ACC112 (cell line): ENCODE measurements around the gene PYGM.
"Not testable (repeated sequence)": the region's sequence is repeated elsewhere in the genome, so short reads cannot be mapped to it uniquely, and the experiment has no call there.

Experiments used
- H2AFZ ChIP-seq: fragments of 200-600 bp; sonication (generic); one replicate; pipeline ENCODE4 v1.6.0; 2017; ENCODE audit warnings: antibody characterized with exemption, low read length; ENCODE audit not compliant: unreplicated experiment
- H3K27ac ChIP-seq: fragments of 200-600 bp; sonication (generic); 2 replicates; pipeline ENCODE4 v1.5.1; 2014; ENCODE audit warnings: low read depth, mild to moderate bottlenecking, antibody characterized with exemption, low read length, moderate library complexity
- H3K27me3 ChIP-seq: fragments of 200-600 bp; sonication (generic); 2 replicates; pipeline ENCODE4 v1.6.1; 2014; ENCODE audit warnings: mild to moderate bottlenecking, antibody characterized with exemption, low read length, moderate library complexity, mixed read lengths; ENCODE audit not compliant: insufficient read depth
- H3K36me3 ChIP-seq: fragments of 200-600 bp; sonication (generic); 2 replicates; pipeline ENCODE4 v1.6.1; 2016; ENCODE audit warnings: mild to moderate bottlenecking, antibody characterized with exemption, low read length, moderate library complexity, mixed read lengths; ENCODE audit not compliant: insufficient read depth
- H3K4me1 ChIP-seq: fragments of 200-600 bp; sonication (generic); one replicate; pipeline ENCODE4 v1.6.1; 2016; ENCODE audit warnings: low read length, mixed read lengths; ENCODE audit not compliant: insufficient read depth, unreplicated experiment, control insufficient read depth
- H3K4me3 ChIP-seq: fragments of 200-600 bp; sonication (generic); 2 replicates; pipeline ENCODE4 v1.5.1; 2014; ENCODE audit warnings: mild to moderate bottlenecking, low read depth, low read length
- H3K79me2 ChIP-seq: fragments of 200-600 bp; sonication (generic); one replicate; pipeline ENCODE4 v1.6.0; 2016; ENCODE audit warnings: low read length; ENCODE audit not compliant: control insufficient read depth, unreplicated experiment, insufficient read depth

The PYGM gene

GRCh38 chr11:64713781-64714363 lies 45.9 kb downstream of the PYGM start:
- Histone ChIP-seq H3K79me2 (no peaks in the 10 kb centered on the region), H3K36me3 (no peaks in the 10 kb centered on the region), H3K27ac (no peak overlapping the region), H3K4me1 (peaks cover 12% of the 10 kb centered on the region), H2AFZ (no peak overlapping the region), H3K4me3 (no peak overlapping the region), H3K27me3 (peaks cover 67% of the 10 kb centered on the region)

DNA sequence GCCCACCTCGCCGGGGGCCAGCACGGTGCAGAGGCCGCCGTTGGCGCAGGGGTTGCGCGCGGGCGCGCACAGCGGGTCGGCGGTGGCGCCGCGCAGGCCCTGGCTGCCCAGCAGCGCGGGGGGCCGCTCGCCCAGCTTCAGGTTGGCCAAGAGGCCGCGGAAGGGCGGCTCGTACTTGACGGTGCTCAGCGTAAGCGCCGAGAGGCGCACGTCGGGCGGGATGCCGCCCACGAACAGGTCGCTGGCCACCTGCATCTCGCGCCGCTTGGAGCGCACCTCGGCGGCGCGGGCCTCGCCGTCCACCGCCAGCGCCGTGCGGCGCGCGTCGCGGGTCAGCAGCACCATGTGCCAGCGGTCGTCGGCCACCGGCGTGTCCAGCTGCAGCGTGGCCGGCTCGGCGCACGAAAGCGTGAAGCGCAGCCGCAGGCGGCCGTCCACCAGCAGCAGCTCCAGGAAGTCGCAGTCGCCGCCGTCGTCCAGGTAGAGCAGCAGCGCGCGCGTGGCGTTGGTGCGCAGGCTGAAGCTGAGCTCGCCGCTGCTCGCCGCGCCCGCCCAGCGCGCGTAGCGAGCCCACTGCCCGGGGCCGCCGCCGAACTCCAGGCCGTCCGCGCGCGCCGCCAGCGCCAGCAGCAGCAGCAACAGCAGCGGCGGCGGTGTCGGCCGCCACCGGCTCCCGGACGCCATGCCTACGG lies 46.6 kb downstream of the PYGM start:
- H2AFZ ChIP-seq: no peak overlapping the region
- no peak overlapping the region for H3K27ac ChIP-seq
- no peaks in the 10 kb centered on the region for H3K36me3 ChIP-seq
- H3K4me3 ChIP-seq: no peak overlapping the region
- H3K27me3 ChIP-seq: peaks cover 68% of the 10 kb centered on the region
- H3K4me1 ChIP-seq: peaks cover 12% of the 10 kb centered on the region
- H3K79me2 ChIP-seq: no peaks in the 10 kb centered on the region

DNA sequence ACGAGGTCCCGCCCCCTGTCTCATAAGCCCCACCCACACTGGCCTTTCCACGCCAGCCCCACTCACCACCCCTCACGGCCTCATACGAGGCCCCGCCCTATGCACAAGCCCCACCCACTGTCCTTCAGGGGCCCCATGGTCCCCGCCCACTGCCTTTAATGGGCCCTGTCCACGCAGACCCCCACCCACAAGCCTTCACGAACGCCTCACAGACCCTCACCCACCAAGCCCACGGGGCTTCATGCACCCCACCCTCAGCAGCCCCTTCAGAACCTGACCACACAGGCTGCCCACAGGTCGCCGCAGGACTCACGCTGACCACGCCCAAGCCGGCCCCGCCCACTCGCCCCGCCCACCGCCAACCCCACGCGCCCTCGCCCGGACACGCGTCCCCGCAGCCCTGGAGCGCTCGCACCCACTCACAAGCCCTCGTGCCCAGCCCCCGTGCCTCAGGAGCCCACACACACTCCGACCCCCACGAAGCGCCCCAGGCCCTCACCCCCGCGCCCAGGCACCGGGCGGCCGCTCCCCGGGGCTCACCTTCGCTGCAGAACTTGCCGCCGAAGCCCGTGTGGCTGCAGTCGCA lies 47.3 kb downstream of the PYGM start:
- no peak overlapping the region for H3K4me3 ChIP-seq
- no peak overlapping the region for H2AFZ ChIP-seq
- no peaks in the 10 kb centered on the region for H3K79me2 ChIP-seq
- peaks cover 65% of the 10 kb centered on the region for H3K27me3 ChIP-seq
- H3K4me1 ChIP-seq: peaks cover 12% of the 10 kb centered on the region
- H3K27ac ChIP-seq: no peak overlapping the region
- no peaks in the 10 kb centered on the region for H3K36me3 ChIP-seq

GRCh38 chr11:64711956-64712362 lies 47.8 kb downstream of the PYGM start:
- Histone ChIP-seq H3K4me3 (no peak overlapping the region), H2AFZ (no peak overlapping the region), H3K79me2 (no peaks in the 10 kb centered on the region), H3K27me3 (peaks cover 59% of the 10 kb centered on the region), H3K36me3 (no peaks in the 10 kb centered on the region), H3K27ac (no peak overlapping the region), H3K4me1 (peaks cover 12% of the 10 kb centered on the region)

DNA sequence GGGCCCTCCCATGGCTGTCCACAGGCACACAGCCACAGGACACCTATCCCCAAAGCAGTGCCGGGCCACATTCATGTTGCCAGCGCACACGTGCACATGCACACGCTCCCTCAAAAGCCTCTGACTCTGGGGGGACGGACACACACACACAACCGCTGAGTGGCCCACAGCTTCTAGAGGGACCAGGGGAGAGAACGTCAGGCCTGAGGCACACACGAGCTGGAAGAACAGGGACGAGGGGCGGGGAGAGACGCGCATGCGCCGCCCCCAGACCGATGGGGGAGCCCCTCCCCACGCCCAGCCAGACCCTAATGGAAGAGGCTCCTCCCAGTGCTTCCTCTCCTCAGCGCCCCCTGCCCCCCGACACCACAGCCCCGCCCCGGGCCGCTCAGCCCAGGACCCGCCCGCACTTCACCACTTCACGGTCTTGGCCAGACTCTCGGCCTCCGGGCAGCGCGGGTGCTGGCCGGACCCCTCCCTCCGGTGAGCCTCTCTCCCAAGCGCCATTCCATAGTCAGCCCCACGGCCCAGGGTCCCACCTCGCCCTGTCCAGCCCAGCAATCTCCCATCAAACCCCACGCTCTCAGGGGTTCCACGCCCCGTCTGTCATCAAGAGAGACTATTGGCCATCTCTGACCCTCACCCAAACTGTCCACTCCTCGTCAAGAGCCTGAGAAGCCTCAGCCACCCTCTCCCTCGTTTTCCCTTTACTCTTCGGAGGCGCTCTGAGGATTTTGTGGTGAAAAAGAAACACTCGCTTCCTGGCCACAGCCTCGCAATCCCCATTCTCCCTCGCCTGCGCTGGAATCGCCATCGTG lies 48.4 kb downstream of the PYGM start:
- peaks cover 12% of the 10 kb centered on the region for H3K4me1 ChIP-seq
- H3K79me2 ChIP-seq: no peaks in the 10 kb centered on the region
- H3K4me3 ChIP-seq: no peak overlapping the region
- no peaks in the 10 kb centered on the region for H3K36me3 ChIP-seq
- peaks cover 57% of the 10 kb centered on the region for H3K27me3 ChIP-seq
- no peak overlapping the region for H2AFZ ChIP-seq
- no peak overlapping the region for H3K27ac ChIP-seq

GRCh38 chr11:64710418-64711137 lies 49.2 kb downstream of the PYGM start:
- Histone ChIP-seq H3K27ac (no peak overlapping the region), H3K79me2 (no peaks in the 10 kb centered on the region), H3K4me1 (peaks cover 12% of the 10 kb centered on the region), H2AFZ (no peak overlapping the region), H3K27me3 (peaks cover 53% of the 10 kb centered on the region), H3K36me3 (no peaks in the 10 kb centered on the region), H3K4me3 (no peak overlapping the region)

- Histone ChIP-seq H3K4me3 (no peak overlapping the region), H3K36me3 (no peaks in the 10 kb centered on the region), H3K4me1 (peaks cover 6% of the 10 kb centered on the region), H3K79me2 (no peaks in the 10 kb centered on the region), H2AFZ (no peak overlapping the region), H3K27me3 (peaks cover 47% of the 10 kb centered on the region), H3K27ac (no peak overlapping the region)
These were observed 54.3 kb downstream of the PYGM start for GRCh38 chr11:64705501-64705900.

- H3K4me3 ChIP-seq: no peak overlapping the region
- H3K27me3 ChIP-seq: peaks cover 50% of the 10 kb centered on the region
- H2AFZ ChIP-seq: no peak overlapping the region
- H3K4me1 ChIP-seq: no peaks in the 10 kb centered on the region
- no peak overlapping the region for H3K27ac ChIP-seq
- H3K36me3 ChIP-seq: no peaks in the 10 kb centered on the region
- no peaks in the 10 kb centered on the region for H3K79me2 ChIP-seq
These were observed 56.7 kb downstream of the PYGM start for GRCh38 chr11:64703048-64703447.

DNA sequence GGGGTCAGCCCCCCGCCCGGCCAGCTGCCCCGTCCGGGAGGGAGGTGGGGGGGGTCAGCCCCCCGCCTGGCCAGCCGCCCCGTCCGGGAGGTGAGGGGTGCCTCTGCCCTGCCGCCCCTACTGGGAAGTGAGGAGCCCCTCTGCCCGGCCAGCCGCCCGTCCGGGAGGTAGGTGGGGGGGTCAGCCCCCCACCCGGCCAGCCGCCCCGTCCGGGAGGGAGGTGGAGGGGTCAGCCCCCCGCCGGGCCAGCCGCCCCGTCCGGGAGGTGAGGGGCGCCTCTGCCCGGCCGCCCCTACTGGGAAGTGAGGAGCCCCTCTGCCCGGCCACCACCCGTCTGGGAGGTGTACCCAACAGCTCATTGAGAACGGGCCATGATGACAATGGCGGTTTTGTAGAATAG lies 57.8 kb downstream of the PYGM start:
- not testable (repeated sequence) for H3K4me3 ChIP-seq, H3K36me3 ChIP-seq, H3K4me1 ChIP-seq, H3K79me2 ChIP-seq, H3K27ac ChIP-seq, H2AFZ ChIP-seq
- peaks cover 52% of the 10 kb centered on the region for H3K27me3 ChIP-seq

DNA sequence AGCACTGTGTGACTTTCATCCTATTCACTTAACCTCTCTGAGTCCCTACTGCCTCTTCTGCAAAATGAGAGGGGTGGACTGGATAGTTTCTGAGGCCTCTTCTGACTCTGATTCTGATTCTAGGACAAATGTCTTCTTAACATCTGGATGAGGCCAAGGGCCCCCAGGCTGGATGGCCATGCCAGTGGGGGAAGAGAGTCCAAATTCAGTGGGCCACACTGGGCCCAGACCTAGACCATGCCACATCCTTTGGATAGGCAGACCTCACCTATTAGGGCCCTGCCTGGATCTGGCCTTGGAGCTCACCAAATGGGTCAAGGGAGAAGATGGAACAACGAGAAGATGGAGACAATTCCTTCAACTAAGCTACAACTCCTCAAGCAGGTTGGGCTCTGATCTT lies 61.3 kb downstream of the PYGM start:
- no peak overlapping the region for H2AFZ ChIP-seq
- no peaks in the 10 kb centered on the region for H3K4me1 ChIP-seq
- H3K4me3 ChIP-seq: no peak overlapping the region
- peaks cover 55% of the 10 kb centered on the region for H3K27me3 ChIP-seq
- H3K79me2 ChIP-seq: no peaks in the 10 kb centered on the region
- H3K36me3 ChIP-seq: no peaks in the 10 kb centered on the region
- no peak overlapping the region for H3K27ac ChIP-seq
